Hippocampal formation (tissue), 2 donors: ENCODE measurements around the gene KLK6.
A peak's percentile ranks its signal among the peaks of the same experiment; 100 is the strongest.

Experiments
- DNase-seq, 2 donors: peaks; one replicate each; lab custom pipeline; 2025; lab: John Stamatoyannopoulos, UW

The KLK6 gene

GRCh38 chr19:50952910-50953309, 16.5 kb downstream of the KLK6 start, which contains the start of gene KLK5:
TSS of gene KLK5 (minus strand) at chr19:50953038. CDS start at chr19:50952657, 381 bp downstream.
- DNase-seq = no peak

- no peak for DNase-seq
Observed at GRCh38 chr19:50949861-50950260, 19.5 kb downstream of the KLK6 start.

- no peak for DNase-seq
Observed at GRCh38 chr19:50947123-50947522, 22.3 kb downstream of the KLK6 start.

GRCh38 chr19:50944795-50945194, 24.6 kb downstream of the KLK6 start:
- no peak for DNase-seq

- DNase-seq = no peak
Observed at GRCh38 chr19:50943074-50943828, 26.1 kb downstream of the KLK6 start.

GRCh38 chr19:50939596-50939995, 29.8 kb downstream of the KLK6 start:
- DNase-seq = no peak

- no peak for DNase-seq
Observed at GRCh38 chr19:50933640-50934039, 35.8 kb downstream of the KLK6 start.

GRCh38 chr19:50932690-50933083, 36.7 kb downstream of the KLK6 start:
- DNase-seq = no peak

DNA sequence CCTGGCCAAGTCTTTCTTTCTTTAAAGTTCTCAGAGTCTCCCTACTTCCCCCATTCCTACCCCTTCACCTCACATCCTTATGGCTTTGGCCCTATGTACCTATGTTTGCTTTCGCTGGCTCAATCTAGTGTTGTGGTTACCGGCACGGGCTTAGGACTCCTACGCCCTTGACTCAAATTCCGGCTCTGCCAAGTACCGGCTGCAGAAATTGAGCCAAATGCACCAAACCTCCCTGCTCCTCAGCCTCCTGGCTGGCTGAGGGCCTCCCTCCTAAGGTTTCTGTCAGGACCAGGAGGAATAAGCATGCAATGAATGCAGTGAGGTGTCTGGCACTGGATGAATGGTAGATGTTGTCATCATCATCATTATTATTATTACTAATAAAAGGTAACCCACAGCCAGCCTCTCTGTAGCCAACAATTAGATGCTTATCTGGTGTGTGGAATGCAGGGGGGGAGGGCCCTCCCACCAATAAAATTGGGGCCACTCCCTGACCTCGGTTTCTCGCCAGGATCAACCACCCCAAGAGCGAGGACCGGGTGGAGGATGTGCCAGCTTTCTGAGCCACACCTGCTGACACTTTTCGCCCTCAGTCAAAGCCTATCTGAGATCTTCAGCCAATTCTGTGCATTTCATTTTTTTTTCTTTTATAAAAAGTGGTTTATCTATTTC, 37.2 kb downstream of the KLK6 start:
- no peak for DNase-seq

DNA sequence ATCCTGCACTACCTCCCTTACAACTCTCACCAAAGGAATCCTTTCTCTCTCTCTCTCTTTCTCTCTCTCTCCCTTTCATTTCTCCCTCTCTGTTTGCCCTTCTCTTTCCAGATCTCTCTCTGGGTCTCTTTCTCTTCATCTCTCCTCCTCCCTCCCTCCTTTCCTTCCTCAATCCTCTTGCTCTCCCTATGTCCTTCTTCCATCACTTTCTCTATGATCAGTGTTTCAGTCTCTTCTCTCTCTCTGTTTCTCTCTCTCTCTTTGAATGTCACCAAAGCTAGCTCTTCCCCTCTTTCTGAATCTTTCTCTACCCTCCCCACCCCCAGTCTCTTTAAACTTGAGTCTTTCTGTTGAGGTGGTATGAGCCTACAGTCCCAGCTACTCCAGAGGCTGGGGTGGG, 38.4 kb downstream of the KLK6 start:
- no peak for DNase-seq

- DNase-seq = no peak
Observed at GRCh38 chr19:50928831-50929230, 40.6 kb downstream of the KLK6 start.

DNA sequence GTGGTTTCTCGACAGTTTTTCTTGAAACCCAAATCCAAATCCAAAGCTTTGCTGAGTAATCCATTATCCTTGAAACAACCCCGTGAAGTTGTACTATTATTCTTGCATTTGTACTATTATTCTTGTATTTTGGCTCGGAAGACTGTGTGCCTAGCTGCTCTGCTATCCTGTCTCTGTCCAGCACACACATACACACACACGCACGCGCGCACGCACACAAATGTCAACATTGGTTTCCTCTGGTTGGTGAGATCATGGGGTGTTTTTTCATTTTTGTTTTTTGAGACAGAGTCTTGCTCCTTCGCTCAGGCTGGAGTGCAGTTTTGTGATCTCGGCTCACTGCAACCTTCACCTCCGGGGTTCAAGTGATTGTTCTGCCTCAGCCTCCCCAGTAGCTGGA, 43.2 kb downstream of the KLK6 start:
- DNase-seq = no peak

DNA sequence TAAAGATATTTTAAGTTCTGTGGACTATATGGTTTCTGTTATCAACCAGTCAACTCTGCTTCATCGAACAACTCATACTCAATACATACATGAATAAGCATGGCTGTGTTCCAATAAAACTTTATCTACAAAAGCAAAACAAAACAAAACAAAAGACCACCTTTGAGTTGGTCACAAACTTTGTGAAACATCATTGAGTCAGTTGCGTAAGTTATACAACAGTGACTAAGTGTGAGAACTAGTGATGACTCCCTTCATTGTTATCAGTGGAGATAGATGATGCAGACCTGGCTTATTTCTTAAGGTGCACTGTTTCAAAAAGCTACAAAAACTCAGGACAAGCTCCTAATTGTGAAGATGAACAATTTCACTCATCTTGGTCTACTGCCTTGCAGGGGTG, 43.7 kb downstream of the KLK6 start:
- no peak for DNase-seq

DNA sequence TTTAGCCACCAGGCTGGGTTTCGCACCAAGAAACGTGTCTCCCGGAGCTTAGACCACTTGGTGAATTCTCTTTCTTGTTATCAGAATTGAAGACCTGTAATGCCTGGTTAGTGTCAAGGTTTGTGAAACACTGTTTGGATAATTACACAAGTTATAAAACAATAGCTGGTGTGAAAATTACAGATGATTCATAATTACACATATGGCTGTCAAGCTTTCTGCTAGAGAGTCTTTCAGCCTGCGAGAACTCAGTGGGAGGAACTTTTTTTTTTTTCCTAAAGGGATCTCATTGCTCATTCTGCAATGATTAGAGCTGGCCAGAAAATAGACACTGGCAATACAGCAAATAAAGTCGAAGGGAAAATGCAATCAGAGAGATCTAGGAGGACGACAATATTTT, 44.8 kb downstream of the KLK6 start:
- DNase-seq = peak in 1 of 2 donors; percentile 4

DNA sequence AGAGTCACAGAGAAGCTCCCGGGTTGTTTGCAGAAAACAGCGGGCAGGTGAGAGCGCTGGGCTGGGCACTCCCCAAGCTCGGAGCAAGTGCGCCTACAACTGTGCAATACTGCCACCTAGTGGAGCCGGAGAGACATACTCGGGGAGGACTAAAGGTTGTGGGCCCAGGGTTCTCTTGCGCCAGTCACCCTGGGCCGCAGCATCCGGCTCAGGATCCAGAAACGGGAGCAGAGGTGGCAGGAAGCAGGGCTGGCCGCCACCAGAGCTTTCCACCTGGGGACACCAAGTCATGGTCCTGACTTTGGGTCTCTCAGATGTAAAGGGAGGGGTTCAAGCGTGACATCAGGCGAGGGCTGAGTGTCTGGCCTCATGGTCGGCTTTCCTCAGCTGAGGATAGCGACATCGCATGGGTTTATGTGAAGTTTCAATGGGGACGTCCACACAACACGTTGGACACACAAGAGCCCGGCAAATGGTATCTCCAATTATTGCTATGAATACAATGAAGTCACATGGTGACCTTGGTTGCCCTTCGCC, 47.0 kb downstream of the KLK6 start:
- DNase-seq = peak; percentile 50 to 52

- no peak for DNase-seq
Observed at GRCh38 chr19:50921426-50922316, 47.7 kb downstream of the KLK6 start.

DNA sequence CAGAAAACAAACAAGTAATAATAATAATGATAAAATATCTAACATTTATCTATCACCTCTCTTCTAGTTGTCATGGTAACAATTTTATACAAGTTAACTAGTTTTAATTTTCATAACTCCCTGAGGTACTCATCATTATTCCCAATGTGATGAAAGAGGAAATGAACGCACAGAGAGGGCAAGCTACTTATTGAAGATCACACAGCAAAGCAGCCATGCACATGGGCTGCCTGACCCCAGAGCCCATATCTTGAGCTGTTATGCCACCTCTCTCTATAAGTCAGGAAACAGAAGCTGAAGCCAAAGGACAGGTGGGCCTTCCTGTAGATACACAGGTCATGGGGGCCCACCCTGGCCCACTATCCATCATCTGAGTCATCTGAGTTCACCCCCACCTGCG, 53.3 kb downstream of the KLK6 start:
- no peak for DNase-seq

GRCh38 chr19:50912727-50913716, 56.4 kb downstream of the KLK6 start:
- DNase-seq = no peak

- DNase-seq = no peak
Observed at GRCh38 chr19:50912102-50912599, 57.2 kb downstream of the KLK6 start.

- no peak for DNase-seq
Observed at GRCh38 chr19:50911206-50912101, 57.9 kb downstream of the KLK6 start, which contains the start of gene KLK4. TSS of gene KLK4 (minus strand) at chr19:50911395. CDS start at chr19:50910738, 657 bp downstream.
